Stimulated activated CD8-positive, alpha-beta memory T cell treated with anti-CD3 and anti-CD28 coated beads, Interleukin-12 subunit alpha, Interleukin-12 subunit beta, amount 100 ng/mL, for 1 hour (primary cell): ENCODE results near the gene RAPGEF3.

ENCODE experiments used
- DNase-seq: peaks from one replicate; pipeline ENCODE4 v3.0.0-alpha.2; 2020; ENCODE audit warnings: low read depth

The RAPGEF3 gene

DNA sequence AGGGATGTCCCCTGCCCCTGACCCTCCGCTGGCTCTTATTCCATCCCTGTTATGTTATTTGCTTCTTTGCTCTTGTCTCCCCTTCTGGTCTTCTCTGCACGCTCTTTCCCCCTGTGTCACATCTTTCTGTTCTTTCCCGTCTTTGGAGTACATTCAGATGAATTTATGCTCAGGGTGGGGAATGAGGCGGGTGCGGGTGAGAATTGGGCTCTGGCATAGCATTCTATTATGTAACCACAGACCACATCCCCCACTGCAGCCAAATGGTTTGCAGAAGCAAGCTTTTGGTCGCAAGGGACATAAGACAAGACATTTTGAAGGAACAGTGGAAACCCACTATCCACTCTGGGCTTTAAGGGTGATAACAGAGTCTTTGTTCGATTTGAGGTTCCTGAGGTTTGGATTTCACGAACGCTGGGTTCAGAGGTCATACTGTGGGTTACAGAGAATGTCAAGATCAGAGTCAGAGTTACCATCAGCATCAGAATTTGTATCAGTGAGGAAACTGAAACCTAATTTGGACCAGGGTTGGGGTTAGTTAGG lies 37.2 kb downstream of the RAPGEF3 start:
- DNase-seq = no peak

DNA sequence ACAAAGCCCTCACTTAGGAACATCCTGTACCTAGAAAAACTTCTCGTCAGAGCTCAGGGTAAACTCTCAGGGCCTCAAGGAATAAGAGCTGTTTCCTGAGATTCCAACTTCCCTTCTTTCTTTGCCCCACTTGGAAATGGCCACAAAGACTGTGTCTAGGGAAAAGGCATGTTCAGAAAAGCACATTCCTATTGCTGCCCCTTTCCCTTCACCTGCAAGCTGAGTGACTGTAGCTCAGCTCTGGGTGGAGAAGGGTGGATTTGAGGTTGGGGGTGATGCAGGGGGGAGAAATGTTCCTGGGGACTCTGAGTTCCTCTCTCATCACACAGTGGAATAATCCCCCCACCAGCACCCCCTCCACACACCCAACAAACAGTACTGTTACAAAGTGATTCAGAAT lies 40.1 kb downstream of the RAPGEF3 start:
- no peak for DNase-seq

DNA sequence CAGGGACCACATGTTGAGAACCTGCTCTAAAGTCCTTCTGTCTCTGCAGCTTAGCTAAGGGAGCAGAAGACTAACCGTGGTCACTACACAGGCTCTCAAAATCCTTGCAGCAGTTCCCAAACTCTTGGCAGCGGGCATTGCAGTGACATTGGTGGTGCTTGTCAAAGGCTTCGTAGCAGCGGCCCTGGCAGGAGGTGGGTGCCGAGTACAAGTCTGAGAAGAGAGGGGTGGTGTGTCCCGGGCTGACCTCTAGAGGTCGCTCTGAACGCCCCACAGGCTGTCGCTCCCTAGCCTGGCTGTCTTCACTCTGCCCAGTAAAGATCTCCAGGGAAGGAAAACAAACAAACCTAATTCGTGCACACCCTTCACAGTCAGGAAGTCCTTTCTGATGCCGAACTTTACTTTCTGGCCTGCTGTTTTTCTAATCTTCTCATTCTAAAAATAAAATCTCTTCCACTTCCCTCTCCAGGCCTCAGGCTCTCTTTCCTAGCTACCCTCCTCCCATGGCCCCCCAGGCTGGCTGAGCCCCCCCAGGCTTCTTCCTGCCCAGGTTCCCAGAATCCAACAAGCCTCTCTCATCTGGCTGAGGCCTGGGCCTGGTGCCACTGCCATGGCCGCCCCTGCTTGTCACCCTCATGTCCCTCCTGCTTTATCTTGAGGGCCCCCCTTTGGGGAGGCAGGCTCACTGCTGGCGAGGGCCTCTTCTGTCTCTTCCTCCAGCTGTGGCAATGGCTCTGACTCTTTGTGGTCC lies 41.1 kb downstream of the RAPGEF3 start:
- no peak for DNase-seq

DNA sequence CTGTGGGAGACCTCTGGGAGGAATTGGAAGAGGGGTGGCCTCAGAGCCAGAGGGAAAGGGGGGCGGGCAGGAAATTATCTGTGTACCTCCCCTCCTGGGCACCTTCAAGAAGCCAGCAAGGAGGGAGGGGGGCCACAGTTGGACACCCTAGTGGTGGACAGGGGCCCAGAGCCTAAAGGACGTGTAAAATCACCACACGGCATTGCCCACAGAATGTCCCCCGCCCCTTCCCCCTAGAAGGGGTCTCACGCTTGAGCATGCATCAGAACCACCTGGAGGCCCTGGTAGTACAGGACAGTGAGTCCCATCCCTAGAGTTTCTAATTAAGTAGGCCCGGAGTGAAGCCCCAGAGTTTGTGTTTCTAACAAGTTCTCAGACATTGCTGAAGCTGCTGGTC lies 41.6 kb downstream of the RAPGEF3 start:
- no peak for DNase-seq

DNA sequence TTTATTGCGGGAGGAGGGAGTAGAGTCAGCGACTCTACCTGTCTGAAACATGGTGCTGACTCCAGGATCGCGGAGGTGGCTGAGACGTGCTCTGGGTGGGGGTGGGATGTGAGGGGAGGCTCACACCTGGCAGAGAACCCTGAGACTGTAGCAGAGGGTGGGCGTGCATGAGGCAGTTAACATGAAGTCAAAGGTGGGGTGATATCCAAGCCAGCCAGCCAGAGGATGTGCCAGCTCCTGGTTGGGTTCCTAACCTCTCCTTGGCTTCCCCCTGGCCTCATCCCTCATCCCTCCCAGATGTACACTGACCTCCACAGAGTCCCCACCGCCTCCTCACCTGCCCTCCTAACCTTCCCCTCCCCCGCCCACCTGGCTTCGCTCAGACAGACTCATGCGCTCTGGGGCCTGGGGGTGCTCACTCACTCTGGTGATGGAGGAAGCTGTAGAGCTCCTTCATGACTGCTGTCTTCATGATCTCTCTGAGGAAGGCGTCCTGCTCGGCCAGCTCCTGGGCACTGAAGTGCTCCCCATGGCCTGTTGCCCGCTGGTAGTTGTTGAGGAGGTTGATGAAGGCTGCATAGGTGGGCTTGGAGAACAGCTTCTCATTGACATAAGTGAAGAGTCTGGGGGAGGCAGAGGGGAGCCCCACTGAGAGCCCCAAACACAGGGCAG lies 42.7 kb downstream of the RAPGEF3 start:
- no peak for DNase-seq

DNA sequence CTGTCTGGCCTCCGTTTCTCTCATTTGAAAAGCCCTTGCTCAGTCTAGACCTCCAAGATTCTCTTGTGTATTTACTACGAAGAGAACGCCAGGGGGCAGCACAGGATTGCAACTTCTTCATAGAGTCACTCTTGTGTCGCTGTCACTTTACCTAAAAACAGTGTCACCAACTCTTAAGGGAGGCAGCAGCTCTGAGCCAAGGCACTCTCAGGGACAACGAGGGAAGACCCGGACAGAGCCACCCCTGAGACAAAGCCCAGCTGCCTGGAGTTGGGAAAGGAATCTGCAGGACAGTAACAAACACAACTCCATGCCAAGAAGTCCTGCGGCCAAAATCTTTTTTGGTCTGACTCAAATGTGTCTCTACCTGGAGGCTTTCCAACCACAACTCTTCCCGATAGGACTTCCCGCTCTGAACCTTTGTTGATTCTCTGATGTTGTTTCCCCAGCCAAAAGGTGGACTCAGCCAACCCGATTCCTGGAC lies 43.2 kb downstream of the RAPGEF3 start:
- DNase-seq = peak; percentile 74

DNA sequence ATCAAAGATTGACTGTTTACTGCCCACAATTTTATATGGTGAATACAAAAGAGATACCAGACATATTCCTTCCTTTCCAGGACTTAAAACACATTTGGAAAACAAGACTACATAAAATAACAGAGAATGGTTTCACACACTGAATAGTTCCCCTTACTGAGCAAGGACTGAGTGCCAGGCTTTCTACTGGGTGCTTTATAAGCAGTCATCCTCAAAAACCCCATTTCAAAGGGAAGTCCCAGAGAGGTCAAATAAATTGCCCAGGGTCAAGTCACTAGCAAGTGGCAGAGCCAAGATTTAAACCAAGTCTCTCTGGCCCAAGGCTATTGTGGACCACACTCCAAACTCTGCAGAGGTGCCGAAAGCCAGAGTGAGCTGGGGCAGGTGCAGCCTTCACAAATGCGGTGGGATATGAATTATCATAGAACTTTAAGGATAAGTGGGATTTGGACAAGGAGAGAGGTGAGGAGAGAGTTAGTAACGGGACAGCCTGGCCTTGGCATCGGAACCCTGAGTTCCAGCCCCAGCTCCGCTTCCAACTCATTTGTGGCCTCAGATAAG lies 43.8 kb downstream of the RAPGEF3 start:
- no peak for DNase-seq

DNA sequence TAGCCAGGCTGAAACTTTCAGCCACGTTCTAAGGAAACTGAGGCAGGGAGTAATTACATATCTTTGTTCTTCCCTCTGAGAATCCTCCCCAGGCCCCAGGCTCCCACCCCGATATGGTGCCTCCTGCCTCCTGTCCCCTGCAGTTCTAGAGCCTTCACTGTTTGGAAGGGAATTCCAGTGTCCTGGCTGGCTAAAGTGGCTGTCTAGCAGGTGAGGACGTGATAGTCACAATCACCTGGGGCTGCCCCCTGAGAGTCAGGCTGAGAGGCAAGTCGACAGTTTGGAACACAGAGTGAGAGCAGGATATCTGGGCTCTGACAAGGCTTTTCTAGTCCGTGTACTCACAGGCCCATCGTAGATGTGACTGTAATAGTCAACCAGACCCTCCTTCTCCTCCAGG lies 46.5 kb downstream of the RAPGEF3 start:
- no peak for DNase-seq

DNA sequence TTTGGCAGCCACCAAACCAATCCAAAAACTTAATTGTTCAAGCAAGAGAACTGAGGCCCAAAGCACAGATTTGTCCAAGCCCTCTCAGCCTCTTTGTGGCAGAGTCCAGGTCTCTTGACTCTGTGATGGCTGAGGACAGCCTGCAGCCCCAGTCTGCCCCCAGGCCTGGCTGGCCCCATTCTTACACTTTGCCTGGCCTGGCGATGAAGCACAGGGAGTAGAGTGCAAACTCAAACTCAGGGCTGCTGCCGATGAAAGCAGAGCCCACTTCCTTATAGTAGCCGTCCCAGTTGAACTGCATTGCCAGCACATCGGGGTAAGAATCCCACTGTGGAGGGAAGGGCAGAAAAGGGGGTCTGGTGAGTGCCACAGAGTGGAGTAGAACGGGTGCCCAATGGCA lies 47.2 kb downstream of the RAPGEF3 start:
- DNase-seq = no peak

DNA sequence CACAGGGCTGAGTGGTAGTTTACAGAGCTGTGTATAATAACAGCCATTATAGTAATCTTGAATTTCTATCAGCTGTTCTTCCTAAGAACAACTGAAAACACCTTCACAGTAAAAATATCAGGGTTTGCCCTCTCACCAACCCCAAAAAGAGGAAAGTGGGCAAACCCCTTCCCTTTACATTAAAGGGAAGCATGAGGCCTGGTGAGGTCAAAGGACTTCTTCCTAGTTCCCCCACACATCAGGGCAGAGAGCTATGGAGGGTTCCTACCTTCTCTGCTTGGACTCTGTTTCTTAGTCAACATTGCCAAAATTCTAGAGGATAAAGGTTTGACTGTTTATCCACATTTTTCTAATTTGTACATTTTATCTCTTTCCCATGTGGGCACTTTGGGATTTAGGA lies 48.4 kb downstream of the RAPGEF3 start:
- DNase-seq = no peak

DNA sequence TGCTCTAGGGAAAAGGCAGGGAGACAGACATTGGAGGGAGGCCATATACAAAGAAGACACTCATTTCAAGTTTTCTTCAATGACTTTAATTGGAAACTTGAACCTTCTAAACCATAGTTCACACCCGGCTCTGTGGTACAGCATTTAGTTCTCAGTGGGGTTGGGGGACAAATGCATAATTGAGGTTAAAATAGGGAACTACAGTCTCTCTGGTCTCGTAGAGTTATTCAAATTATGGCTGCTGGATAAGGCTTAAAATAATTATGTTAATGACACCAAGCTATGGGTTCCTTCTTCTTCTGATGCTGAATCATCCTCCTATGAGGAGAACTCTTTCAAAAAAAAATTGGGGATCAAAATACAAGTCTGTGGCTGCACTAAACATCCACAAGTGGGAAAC lies 49.0 kb downstream of the RAPGEF3 start:
- no peak for DNase-seq

DNA sequence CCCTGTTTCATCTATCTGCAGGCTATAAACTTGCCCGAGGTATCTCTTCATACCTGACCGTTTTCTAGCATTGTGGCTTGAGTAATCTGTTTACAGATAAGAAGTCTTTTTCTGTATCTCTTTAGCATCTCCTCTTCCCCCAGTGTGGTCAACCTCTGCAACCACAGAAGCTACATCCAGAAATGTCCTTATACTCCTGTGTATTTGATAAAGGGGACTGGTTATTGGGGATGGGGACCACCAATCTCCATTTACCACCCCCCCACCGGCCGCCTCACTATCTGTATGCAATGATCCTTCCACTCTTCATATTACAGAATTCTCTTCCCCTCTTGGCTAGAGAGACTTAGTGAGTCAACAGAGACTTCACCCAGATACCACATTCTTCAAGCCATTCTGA lies 49.4 kb downstream of the RAPGEF3 start:
- no peak for DNase-seq

DNA sequence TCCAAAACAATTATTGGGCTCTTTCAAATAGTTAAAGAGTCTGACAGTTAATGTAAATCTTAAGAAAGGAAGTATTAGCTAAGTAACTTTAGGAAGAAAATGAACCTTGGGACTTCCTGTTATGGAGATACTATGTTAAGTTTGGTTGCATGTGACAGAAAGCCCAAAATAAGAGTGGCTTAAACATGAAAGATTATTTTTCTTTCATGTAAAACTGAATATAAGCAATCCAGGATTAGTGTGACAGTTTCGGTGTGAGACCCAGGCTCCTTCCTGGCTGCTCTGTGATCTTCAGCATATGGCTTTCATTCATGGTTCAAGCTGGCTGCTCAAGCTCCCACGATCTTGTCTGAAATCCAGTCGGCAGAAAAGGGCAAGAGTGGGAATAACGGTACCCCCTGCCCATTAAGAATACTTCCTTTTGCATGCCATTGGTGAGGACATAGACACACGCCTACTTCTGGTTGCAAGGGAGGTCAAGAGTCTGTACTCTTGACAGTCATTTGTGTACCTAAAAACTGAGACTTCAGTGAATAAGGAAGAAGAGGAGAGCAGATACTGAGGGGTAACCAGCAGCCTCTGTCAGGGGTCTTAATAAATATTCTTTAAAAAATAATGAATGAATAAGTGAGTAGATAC lies 50.7 kb downstream of the RAPGEF3 start:
- DNase-seq = no peak

DNA sequence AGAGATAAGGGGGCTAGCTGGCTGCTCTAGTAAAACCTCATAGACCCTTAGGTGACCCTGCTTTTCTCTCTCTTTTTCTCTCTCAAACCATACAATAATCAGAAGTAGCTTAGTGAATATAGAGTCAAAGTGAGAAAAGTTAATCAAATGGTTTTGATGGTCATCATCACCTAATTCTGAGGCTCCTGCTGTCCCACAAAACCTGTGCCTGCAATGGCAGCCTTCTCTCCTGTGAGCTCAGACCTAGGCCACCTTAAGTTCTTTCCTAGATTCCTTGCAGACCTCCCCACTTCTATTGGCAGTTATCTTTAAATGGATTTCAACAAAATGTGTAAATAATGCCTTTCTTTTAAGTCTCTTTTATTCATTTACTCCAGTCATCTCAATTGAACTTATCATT lies 51.3 kb downstream of the RAPGEF3 start:
- no peak for DNase-seq

DNA sequence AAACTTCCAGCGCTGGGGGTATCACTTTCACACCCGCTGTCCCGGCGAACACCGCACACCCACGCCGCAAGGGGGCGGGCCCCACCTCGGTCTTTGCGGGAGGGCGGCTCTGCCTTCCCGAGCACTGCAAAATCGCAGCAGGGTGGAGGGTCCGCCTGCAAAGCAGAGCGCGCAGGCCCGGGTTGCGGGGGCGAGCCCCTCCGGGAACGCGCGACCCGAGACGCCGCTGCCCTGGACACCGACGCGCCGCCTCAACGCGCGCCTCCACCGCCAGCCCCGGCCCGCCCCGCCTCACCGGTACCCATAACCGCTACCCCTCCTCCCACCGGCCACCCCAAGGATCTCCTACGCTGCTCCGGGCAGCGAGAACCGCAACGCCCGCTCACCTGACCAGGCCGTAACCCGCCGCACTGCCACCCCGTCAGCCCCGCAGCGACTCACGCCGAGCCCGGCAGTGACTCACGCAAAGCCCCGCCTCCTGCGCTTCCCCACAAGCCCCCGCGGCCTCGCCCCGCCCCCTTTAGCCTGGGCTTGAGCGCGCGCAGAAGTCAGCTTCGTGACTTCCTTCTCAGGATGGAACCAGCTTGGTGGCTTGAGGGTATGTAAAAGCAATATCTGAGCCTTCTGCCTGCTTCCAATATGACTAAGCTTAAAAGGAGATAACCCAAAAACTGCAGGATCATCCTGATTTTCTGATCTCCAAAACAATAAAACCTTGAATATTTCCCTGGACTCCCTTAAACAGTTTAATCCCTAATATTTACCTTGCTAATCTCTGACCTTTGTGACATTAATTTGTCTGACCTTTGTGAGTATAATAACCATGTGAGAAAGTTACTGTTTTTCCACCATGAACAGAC lies 52.9 kb downstream of the RAPGEF3 start, which contains the start of gene RPAP3:
RPAP3 (minus strand) TSS at position 465 of the 860 bp plus-strand sequence. CDS start 3,190 bp downstream, outside the sequence.
- DNase-seq = peak; percentile 96

DNA sequence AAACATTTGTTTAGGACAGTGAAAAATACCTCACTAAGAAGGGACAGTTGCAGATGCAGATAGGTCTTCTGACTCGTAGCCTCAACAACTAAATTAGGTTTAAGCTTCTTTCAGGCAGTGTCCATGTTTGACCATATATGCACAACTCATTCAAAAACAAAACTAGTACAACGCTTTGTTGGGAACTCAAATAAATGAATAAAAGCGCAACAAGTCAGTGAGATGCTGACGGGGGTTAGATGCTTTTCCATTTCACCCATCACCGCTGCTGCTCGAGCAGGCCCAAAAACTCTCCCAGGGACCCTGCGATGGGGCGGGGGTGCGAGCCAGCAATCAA lies 53.5 kb downstream of the RAPGEF3 start:
- DNase-seq = no peak

DNA sequence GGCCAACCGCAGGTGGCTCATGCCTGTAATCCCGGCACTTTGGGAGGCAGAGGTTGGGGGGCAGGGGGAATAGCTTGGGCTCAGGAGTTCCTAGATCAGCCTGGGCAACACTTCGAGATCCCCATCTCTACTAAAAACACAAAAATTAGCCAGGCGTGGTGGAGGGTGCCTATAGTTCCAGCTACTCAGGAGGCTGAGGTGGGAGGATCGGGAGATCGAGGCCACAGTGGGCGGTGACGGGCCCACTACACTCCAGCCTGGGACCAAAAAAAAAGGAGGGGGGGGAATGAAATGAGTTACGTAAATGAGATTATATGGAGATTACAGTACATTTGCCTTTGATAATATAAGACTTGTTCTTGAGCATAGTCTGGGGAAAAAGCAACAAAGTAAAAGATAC lies 54.0 kb downstream of the RAPGEF3 start:
- no peak for DNase-seq

DNA sequence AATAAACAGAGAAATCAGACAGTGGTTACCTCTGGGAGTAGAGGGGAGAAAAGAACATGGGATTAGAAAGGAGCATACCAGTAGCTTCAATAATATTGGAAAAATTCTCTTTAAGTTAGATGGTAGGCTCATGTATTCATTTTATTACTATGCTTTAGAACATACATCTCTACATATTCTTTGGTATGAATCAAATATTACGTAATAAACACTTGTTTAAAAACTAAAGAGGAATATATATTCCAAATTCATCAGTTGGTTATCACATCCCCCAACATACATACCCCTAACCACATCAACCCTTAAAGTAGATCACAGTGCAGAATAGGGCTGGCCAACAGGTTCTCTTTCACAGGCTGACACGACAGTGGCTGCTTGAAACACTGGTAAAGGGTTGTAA lies 58.4 kb downstream of the RAPGEF3 start:
- DNase-seq = no peak

DNA sequence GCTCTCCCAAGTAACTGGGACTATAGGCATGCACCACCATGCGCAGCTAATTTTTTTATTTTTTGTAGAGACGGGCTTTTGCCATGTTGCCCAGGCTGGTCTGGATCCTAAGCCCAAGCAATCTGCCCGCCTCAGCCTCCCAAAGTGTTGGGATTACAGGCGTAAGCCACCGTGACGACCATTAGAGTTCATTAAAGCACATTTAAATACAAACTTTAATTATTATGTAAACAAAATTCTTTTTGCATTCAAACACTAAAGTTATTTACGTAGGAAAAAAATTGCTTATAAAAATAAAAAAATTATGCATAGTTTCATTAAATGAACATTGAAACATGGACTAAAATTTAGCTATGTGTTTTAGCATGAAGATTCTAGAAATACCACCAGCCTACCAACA lies 60.0 kb downstream of the RAPGEF3 start:
- no peak for DNase-seq

DNA sequence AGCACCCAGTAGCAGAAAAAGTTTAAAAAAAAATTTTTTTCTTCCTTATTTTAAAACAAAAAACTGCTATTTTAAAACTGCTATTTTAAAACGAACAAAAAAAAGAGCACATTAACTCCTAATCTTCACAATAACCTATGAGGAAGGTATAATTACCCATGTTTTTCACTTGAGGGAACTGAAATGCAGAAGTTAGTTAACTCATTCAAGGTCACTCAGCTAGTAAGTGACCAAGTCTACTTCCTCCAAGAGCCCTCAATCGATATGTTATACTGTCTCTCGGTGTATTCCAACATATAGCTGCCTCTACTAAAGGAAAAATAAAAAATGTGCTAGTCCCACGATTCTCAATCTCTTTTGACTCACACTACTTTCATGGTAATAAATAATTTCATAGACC lies 60.6 kb downstream of the RAPGEF3 start:
- no peak for DNase-seq

DNA sequence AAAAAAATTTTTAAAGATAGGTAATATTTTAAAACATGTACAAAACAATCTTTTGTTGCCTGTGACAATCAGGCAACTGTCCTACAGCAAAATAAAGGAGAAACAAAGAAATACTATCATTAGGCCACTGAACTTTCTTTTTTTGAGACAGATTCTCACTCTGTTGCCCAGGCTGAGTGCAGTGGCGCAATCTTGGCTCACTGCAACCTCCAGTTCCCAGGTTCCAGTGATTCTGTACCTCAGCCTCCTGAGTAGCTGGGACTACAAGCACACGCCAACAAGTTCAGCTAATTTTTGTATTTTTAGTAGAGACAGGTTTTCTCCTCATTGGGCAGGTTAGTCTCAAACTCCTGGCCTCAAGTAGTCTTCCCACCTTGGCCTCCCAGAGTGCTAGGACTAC lies 69.5 kb downstream of the RAPGEF3 start:
- DNase-seq = no peak

DNA sequence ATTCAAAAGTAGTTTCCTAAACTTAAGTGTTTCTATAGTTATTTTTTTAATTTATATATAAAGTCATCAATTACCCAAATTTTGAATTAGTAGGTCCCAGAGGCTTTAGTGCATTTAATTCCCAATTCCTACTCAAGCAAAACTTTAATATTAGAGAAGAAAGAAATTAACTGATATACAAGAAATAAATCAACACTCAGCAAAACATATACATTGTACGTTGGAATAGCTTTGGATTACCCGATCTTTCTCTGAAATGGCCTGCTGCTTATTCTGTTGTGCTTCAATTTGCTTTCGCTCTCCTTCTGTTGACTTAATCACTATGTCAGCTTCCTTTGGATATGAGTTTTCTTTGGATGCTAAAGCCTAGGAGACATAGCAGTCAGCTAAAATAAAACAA lies 71.0 kb downstream of the RAPGEF3 start:
- no peak for DNase-seq
